Psoas muscle (tissue), 8 donors: ENCODE data around the gene NFATC2. TPM values are rescaled to one million over a fixed set of nuclear protein-coding genes. Genes with fewer than 3 reads are reported as not detected.
"Not testable (repeated sequence)": the region's sequence is repeated elsewhere in the genome, so short reads cannot be mapped to it uniquely, and the experiment has no call there.

Experiments
- ATAC-seq, 4 donors: fragments of 200-7000 bp; cut with Tn5 transposase; one replicate each; pipeline ENCODE4 v1.9.1; 2020; ENCODE audit warnings: moderate library complexity in 3 of 4, mild to moderate bottlenecking in 2 of 4
- DNase-seq, 2 donors: peaks; one replicate each; pipeline ENCODE4 v3.0.0-alpha.2; 2020
- H3K27ac ChIP-seq: fragments of 200-600 bp; one replicate; pipeline ENCODE4 v1.8.0; 2022
- H3K27me3 ChIP-seq, 3 donors: fragments of 200-600 bp in 1 of 3; one replicate each; pipeline versions ENCODE4 v1.6.1 to v1.8.0; 2013 to 2022; ENCODE audit warnings: low read length in 2 of 3, mild to moderate bottlenecking in 2 of 3, moderate library complexity in 1 of 3; ENCODE audit not compliant: insufficient read depth in 3 of 3
- H3K36me3 ChIP-seq, 2 donors: fragments of 200-600 bp in 1 of 2; one replicate each; pipeline versions ENCODE4 v1.6.1 to v1.8.0; 2013 to 2022; ENCODE audit warnings: low read depth in 1 of 2, mild to moderate bottlenecking in 1 of 2, moderate library complexity in 1 of 2; ENCODE audit not compliant: insufficient read depth in 1 of 2
- H3K4me1 ChIP-seq: fragments of 200-600 bp; one replicate; pipeline ENCODE4 v1.8.0; 2022
- H3K4me3 ChIP-seq: fragments of 200-600 bp; one replicate; pipeline ENCODE4 v1.8.0; 2022; ENCODE audit warnings: mild to moderate bottlenecking
- H3K9me3 ChIP-seq: fragments of 200-600 bp; one replicate; pipeline ENCODE4 v1.8.0; 2022
- CTCF ChIP-seq: fragments of 200-600 bp; IDR thresholded peaks from one replicate; pipeline ENCODE4 v1.8.0; 2022; ENCODE audit warnings: antibody characterized with exemption
- WGBS, 3 donors: extraction: QIAGEN DNeasy Blood & Tissue Kit; methylation state at CpG; one replicate each; pipeline versions ENCODE4 v1.1.6 to v1.1.7; 2013; 5-methylcytosine and 5-hydroxymethylcytosine counted together
- intact Hi-C, 2 donors: fragments of 100-400 bp; cut with DNase I; formaldehyde crosslinking; loops; one replicate each; pipeline versions ENCODE4 v1.11.0 to v1.14.2; 2022
- polyA plus RNA-seq, 3 donors: library from polyadenylated mRNA; stranded (reverse); fragments of 200-250 nt; gene quantifications; one replicate each; pipeline ENCODE4 v1.2.3, GENCODE V29; 2013
- total RNA-seq, 4 donors: library from RNA; stranded (reverse); fragmentation: NEBNext Ultra II Directional in 2 of 4; extraction: Animal tissue kit (Norgen Biotek cat#: 25700) in 2 of 4; gene quantifications; one replicate each; pipeline versions ENCODE4 v1.2.1 to v1.2.4, GENCODE V29; 2021 to 2023
- donor health status: healthy with polysubstance abuse.
- donor health status: DM: no; HTN: no; CAD: no; lungs with moderate emphysema.
- donor health status: Bipolar disorder and iron deficiency.
- donor health status: healthy.
- donor health status: DM: yes; HTN: yes; CAD: no.
- donor health status: DM: no; HTN: no; CAD: no.
- donor health status: DM: no; HTN: no; CAD: no.
- donor health status: DM: yes; HTN: yes; CAD: no.

Gene NFATC2
- total and polyA plus RNA-seq, 7 donors: 0.18 to 3.1 (median 0.64) TPM

GRCh38 chr20:51345601-51346101 lies 196.9 kb downstream of the NFATC2 start:
- Histone ChIP-seq H3K27me3 (no peaks in the 10 kb centered on the region), H3K4me1 (no peaks in the 10 kb centered on the region), H3K36me3 (no peaks in the 10 kb centered on the region), H3K4me3 (no peak overlapping the region), H3K27ac (no peak overlapping the region), H3K9me3 (no peaks in the 10 kb centered on the region)
- TF ChIP-seq CTCF: no peak
- peak in 1 of 2 donors; percentile 26 for DNase-seq
- no peak for ATAC-seq
- WGBS, 3 donors: 37 to 57% (median 56%) methylated on average over 8 of the region's 8 CpGs
- intact Hi-C loops: no loop called here

DNA sequence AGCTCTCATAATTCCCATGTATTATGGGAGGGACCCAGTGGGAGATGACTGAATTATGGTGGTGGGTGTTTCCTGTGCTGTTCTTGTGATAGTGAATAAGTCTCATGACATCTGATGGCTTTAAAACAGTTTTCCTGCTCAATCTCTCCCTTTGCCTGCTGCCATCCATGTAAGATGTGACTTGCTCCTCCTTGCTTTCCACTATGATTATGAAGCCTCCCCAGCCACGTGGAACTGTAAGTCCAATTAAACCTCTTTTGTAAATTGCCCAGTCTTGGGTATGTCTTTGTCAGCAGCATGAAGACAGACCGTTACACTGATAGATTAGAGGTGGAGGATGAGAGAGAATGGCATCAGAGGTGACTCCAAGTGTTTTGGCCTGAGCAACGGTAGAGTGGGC lies 198.7 kb downstream of the NFATC2 start:
- ATAC-seq, H3K36me3 ChIP-seq, H3K9me3 ChIP-seq, intact Hi-C loops, H3K27ac ChIP-seq, H3K4me3 ChIP-seq, DNase-seq, H3K4me1 ChIP-seq, H3K27me3 ChIP-seq: not testable (repeated sequence)
- WGBS, 3 donors: 70 to 82% (median 72%) methylated on average over 3 of the region's 3 CpGs

GRCh38 chr20:51342510-51343236 lies 199.8 kb downstream of the NFATC2 start:
- Histone ChIP-seq H3K27me3 (no peaks in the 10 kb centered on the region), H3K9me3 (no peaks in the 10 kb centered on the region), H3K4me1 (no peaks in the 10 kb centered on the region), H3K4me3 (no peak overlapping the region), H3K36me3 (no peaks in the 10 kb centered on the region), H3K27ac (no peak overlapping the region)
- DNase-seq (no peak), ATAC-seq (no peak)
- intact Hi-C loops: no loop called here
- no peak for TF ChIP-seq CTCF
- WGBS, 3 donors: 80 to 86% (median 82%) methylated on average over 8 of the region's 8 CpGs

DNA sequence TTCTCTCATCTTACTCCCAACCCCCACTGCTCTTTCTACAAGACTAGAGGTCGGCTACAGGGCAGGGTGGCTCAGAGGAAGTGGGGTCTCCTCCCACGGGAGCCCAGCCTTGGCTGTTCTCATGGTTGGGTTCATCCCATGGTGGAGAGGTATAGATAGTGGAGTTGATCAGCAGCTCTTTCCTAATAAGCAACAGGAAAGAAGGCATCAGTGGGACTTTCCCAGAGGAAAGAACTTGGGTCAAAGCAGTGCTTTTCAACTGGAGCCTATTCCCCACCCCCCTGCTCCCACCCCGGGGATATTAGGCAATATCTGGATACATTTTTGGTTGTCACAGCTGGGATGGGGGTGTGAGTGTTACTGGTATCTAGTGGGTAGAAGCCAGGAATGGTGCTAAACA lies 200.9 kb downstream of the NFATC2 start:
- DNase-seq (no peak), ATAC-seq (no peak)
- Histone ChIP-seq H3K36me3 (no peaks in the 10 kb centered on the region), H3K27me3 (no peaks in the 10 kb centered on the region), H3K9me3 (no peaks in the 10 kb centered on the region), H3K27ac (no peak overlapping the region), H3K4me1 (no peaks in the 10 kb centered on the region), H3K4me3 (no peak overlapping the region)
- TF ChIP-seq CTCF: no peak
- intact Hi-C loops: no loop called here
- WGBS, 3 donors: 37 to 46% (median 42%) methylated on average over 3 of the region's 3 CpGs

DNA sequence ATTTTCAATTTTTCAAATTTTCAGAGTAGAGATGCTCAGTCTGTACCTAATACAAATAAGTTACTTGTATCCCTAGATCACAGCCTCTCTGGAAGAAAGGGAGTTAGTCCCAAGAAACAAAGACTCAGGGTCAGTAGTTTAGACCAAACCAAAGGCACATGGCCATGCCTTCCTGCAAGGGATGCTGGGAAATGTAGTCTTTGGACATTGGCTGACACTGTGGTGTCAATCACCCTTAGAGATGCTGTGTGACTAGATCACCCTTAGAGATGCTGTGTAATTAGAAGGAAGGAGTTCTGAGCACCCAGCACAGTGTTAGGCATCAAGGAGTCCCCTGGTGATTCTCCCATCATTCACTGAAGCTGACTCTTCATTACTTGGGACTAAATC lies 202.1 kb downstream of the NFATC2 start:
- no peak overlapping the region for H3K27ac ChIP-seq
- no peak overlapping the region for H3K4me3 ChIP-seq
- DNase-seq (no peak), ATAC-seq (no peak)
- intact Hi-C loops: no loop called here
- H3K9me3 ChIP-seq: no peaks in the 10 kb centered on the region
- no peak for TF ChIP-seq CTCF
- H3K36me3 ChIP-seq: no peaks in the 10 kb centered on the region
- no peaks in the 10 kb centered on the region for H3K27me3 ChIP-seq
- H3K4me1 ChIP-seq: no peaks in the 10 kb centered on the region
